Heart right ventricle (tissue), 16 donors: ENCODE data around the gene SUSD4. TPM values are rescaled to one million over a fixed set of nuclear protein-coding genes. Genes with fewer than 3 reads are reported as not detected.

Experiments
- ATAC-seq, 8 donors: fragments of 200-7000 bp; cut with Tn5 transposase; one replicate each; pipeline ENCODE4 v1.9.1; 2020; ENCODE audit warnings: mild to moderate bottlenecking in 8 of 8, moderate library complexity in 8 of 8, moderate number of reproducible peaks in 1 of 8
- DNase-seq, 2 donors: peaks; one replicate each; pipeline ENCODE4 v3.0.0-alpha.2; 2020
- H3K27ac ChIP-seq, 10 donors: fragments of 200-600 bp; sonication (generic) in 2 of 10; one replicate each; pipeline versions ENCODE4 v1.5.0 to v1.8.0; 2020 to 2022; ENCODE audit warnings: mild to moderate bottlenecking in 3 of 10
- H3K27me3 ChIP-seq, 7 donors: fragments of 200-600 bp; one replicate each; pipeline ENCODE4 v1.8.0; 2021 to 2022; ENCODE audit warnings: mild to moderate bottlenecking in 2 of 7
- H3K36me3 ChIP-seq, 9 donors: fragments of 200-600 bp; sonication (generic) in 1 of 9; one replicate each; pipeline versions ENCODE4 v1.5.0 to v1.8.0; 2020 to 2022; ENCODE audit warnings: mild to moderate bottlenecking in 2 of 9
- H3K4me1 ChIP-seq, 9 donors: fragments of 200-600 bp; sonication (generic) in 1 of 9; one replicate each; pipeline versions ENCODE4 v1.5.0 to v1.8.0; 2020 to 2022; ENCODE audit warnings: mild to moderate bottlenecking in 4 of 9
- H3K4me3 ChIP-seq, 10 donors: fragments of 200-600 bp; sonication (generic) in 2 of 10; one replicate each; pipeline versions ENCODE4 v1.5.0 to v1.8.0; 2020 to 2022; ENCODE audit warnings: mild to moderate bottlenecking in 7 of 10, moderate library complexity in 2 of 10
- H3K9me3 ChIP-seq, 11 donors: fragments of 200-600 bp in 10 of 11; sonication (generic) in 2 of 11; one replicate each; pipeline versions ENCODE4 v1.5.0 to v1.8.0; 2013 to 2022; ENCODE audit warnings: mild to moderate bottlenecking in 2 of 11, control low read depth in 1 of 11, moderate library complexity in 1 of 11
- CTCF ChIP-seq, 9 donors: fragments of 200-600 bp; sonication (generic) in 2 of 9; IDR thresholded peaks; one replicate each; pipeline versions ENCODE4 v1.5.0 to v1.8.0; 2021 to 2022; ENCODE audit warnings: antibody characterized with exemption in 9 of 9, mild to moderate bottlenecking in 5 of 9, moderate library complexity in 1 of 9
- WGBS, 2 donors: extraction: QIAGEN DNeasy Blood & Tissue Kit; methylation state at CpG; one replicate each; pipeline ENCODE4 v1.1.7; 2013; ENCODE audit warnings: inconsistent platforms in 1 of 2; 5-methylcytosine and 5-hydroxymethylcytosine counted together
- intact Hi-C, 10 donors: fragments of 100-400 bp; cut with DNase I; formaldehyde crosslinking; loops; one replicate each; pipeline versions ENCODE4 v1.11.1 to v1.14.2; 2022
- long read RNA-seq, 3 donors: library from polyadenylated mRNA; unstranded; transcript quantifications; one replicate each; pipeline ENCODE4 v2.0.0, GENCODE V29; 2020 to 2021
- polyA plus RNA-seq, 2 donors: library from polyadenylated mRNA; stranded (reverse); fragments of 200-250 nt; gene quantifications; one replicate each; pipeline ENCODE4 v1.2.3, GENCODE V29; 2013
- total RNA-seq, 10 donors: library from RNA; stranded (reverse); fragmentation: NEBNext Ultra II Directional in 3 of 10; extraction: Animal tissue kit (Norgen Biotek cat#: 25700) in 3 of 10; gene quantifications; one replicate each; pipeline versions ENCODE4 v1.2.1 to v1.2.4, GENCODE V29; 2021 to 2023
- donor health status: Arrhythmogenic right ventricular cardiomyopathy.
- donor health status: ischemic (EF 13 %, LVEDD 7.1; RV severe dilation, severe dysfunction).
- donor health status: healthy with polysubstance abuse.
- donor health status: DM: no; HTN: yes; CAD: no.
- donor health status: DM: no; HTN: no; CAD: no.
- donor health status: ischemic (EF 25% LVEDD 6.9; RV normal size, moderate dysfunction).
- donor health status: ischemic (EF 25% LVEDD 5.7; RV mildly dilated, moderate dysfunction).
- donor health status: healthy.
- donor health status: DM: yes; HTN: yes; CAD: no.
- donor health status: Ischemic cardiomyopathy.
- donor health status: ischemic (EF 35%, LVEDD 5.7; RV mildly dilated, moderate dysfunction).
- donor health status: nonischemic (EF 11% LVEDD 7.7; RV severe dilation, severe dysfunction).
- donor health status: DM: yes; HTN: yes; CAD: no.
- donor health status: PGD.
- donor health status: ischemic (EF 29% LVEDD 5.4; RV normal size, mild dysfunction).
- donor health status: nonischemic (EF 23%, LVEDD 6.1; RV moderate dilation, normal function).

Gene SUSD4
- total RNA-seq (10 to 100 TPM in 2 of 10 donors, 1 to 10 TPM in 8; 1.6 to 36.5 (median 6.9) TPM), polyA plus RNA-seq (1 to 10 TPM in 1 of 2 donors, under 1 TPM in 1; 0.99 to 6.1 TPM)
- long read RNA-seq, donor 1, transcript SUSD4-203 (6 exons, 1,056 nt), result major isoform, 5 of 13 reads
- long read RNA-seq, donor 1, partial matches to known transcripts, result 5 of 13 reads
- long read RNA-seq, donor 1, other reads (novel, unspliced or antisense), result 1 of 13 reads
- long read RNA-seq, donor 2, transcript SUSD4-204 (9 exons, 3,025 nt), result major isoform, 12 of 54 reads
- long read RNA-seq, donor 2, transcript SUSD4-203 (6 exons, 1,056 nt), result minor isoform, 10 of 54 reads
- long read RNA-seq, donor 2, partial matches to known transcripts, result 16 of 54 reads
- long read RNA-seq, donor 2, other reads (novel, unspliced or antisense), result 15 of 54 reads
- long read RNA-seq, donor 3, partial matches to known transcripts, result 4 of 6 reads
- long read RNA-seq, donor 3, other reads (novel, unspliced or antisense), result 0 of 6 reads

DNA sequence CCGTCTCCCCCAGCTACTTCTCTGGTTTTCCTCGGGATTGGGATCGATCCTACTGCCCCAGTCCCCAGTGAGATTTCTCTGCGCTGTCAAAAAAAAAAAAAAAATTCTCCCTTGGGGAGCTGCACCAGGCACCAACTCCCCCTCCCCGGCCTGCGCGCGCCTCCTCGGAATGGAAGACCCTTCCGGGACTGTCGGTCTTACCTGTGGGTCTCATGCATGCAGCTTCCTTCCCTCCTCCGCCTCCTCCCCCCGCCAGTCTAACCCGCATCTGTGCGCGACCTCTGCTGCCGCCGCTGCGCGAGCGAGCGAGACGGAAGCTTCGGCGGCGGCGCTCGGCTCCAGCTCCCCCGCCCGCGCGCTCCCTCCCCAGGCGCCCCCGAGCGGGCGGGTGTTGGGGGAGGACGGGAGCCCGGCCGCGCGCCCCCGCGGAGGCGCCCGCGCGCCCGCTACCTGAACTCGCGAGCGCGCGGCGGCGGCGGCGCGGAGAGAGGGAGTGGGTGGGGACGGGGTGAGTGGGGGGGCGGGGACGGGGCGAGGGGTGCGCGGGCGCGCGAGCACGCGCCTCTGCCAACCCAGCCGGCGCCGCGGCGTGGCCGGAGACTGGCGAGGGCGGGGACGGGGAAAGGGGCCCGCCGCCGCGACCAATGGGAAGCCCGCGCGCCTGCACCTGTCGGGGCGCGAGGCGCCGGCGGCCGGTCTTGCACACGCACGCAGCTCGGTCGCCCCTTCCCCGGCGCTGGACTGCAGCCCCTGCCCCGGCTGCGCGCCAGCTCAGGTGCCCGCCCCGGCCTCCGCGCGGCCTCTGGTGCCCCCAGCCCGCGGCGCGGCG, at the start of gene SUSD4:
SUSD4 (minus strand) TSS at position 321 of the 829 bp plus-strand sequence. CDS start 751 bp downstream, outside the sequence.
- TF ChIP-seq CTCF (IDR thresholded peaks at IDR 0.05), result peak in 1 of 9 donors; percentile 4
- Histone ChIP-seq H3K4me3 (peak within 1 kb of the TSS; percentile 35 to 68 (median 56)), H3K36me3 (no peaks in the 10 kb centered on the region), H3K4me1 (peaks cover 4 to 23% (median 17%) of the 10 kb centered on the region in 9 donors), H3K9me3 (no peaks in the 10 kb centered on the region), H3K27ac (peak within 1 kb of the TSS in 3 of 10 donors; percentile 25 to 67 (median 58)), H3K27me3 (peaks cover 0 to 69% (median 11%) of the 10 kb centered on the region in 7 donors)
- DNase-seq (peak; percentile 42 to 58), ATAC-seq (peak; percentile 70 to 88 (median 78))
- intact Hi-C loops, result loop anchor here in 2 of 10 donors (5.0 kb wide), 2 partner anchors 232 to 237 kb away; no protein-coding TSS in a partner anchor
- 0 to 1% methylated on average over 40 to 104 of the region's 111 CpGs for WGBS, 2 donors

DNA sequence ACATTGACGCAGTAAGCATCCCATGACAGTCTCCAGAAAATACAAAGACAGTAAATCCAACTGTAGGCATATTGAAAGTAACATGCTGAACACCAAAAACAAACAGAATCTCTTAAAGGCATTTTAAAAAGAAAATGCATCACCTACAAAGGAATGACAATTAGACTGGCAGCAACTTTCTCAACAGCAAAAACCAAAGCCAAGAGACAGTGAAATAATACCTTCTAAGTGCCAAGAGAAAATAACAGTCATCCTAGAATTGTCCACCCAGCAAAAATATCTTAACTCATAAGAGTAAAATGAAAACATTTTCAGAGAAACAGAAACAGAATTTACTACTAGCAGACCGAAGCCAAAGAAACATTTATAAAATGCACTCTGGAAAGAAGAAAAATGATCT, 49.2 kb upstream of the SUSD4 start:
- no peaks in the 10 kb centered on the region for H3K27me3 ChIP-seq
- intact Hi-C loops, result no loop called here
- no peak for TF ChIP-seq CTCF (IDR thresholded peaks at IDR 0.05)
- H3K27ac ChIP-seq, result no peak overlapping the region
- no peaks in the 10 kb centered on the region for H3K9me3 ChIP-seq
- peaks cover 0 to 3% (median under 1%) of the 10 kb centered on the region in 9 donors for H3K4me1 ChIP-seq
- no peaks in the 10 kb centered on the region for H3K36me3 ChIP-seq
- 93 to 95% methylated on average over 2 of the region's 2 CpGs for WGBS, 2 donors
- no peak overlapping the region for H3K4me3 ChIP-seq
- DNase-seq, result no peak
- ATAC-seq, result no peak

DNA sequence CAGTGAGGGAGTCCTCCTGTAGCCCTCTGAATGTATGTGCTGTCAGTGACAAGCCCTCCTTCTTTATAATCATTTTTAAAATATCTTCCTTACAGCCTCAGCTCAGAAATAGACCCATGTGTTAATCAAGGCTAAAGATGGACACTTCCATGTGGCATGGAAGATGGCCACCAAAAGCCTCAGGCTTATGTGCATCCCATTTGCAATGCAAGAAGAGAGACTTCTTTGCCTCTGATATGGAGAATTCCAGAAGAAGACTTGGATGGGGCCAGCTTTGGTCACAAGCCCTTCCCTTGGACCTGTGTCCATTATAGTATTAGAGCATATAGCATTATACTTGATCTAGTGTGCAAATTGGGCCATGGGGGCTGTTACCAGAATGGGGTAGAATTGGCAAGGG, 47.7 kb upstream of the SUSD4 start:
- Histone ChIP-seq H3K27me3 (no peaks in the 10 kb centered on the region), H3K27ac (no peak overlapping the region), H3K9me3 (no peaks in the 10 kb centered on the region), H3K4me1 (no peaks in the 10 kb centered on the region), H3K4me3 (no peak overlapping the region), H3K36me3 (no peaks in the 10 kb centered on the region)
- DNase-seq (no peak), ATAC-seq (no peak)
- intact Hi-C loops, result no loop called here
- TF ChIP-seq CTCF (IDR thresholded peaks at IDR 0.05), result no peak

GRCh38 chr1:223411309-223411708, 47.3 kb upstream of the SUSD4 start:
- no peaks in the 10 kb centered on the region for H3K4me1 ChIP-seq
- H3K9me3 ChIP-seq, result no peaks in the 10 kb centered on the region
- intact Hi-C loops, result no loop called here
- no peak overlapping the region for H3K4me3 ChIP-seq
- 51 to 55% methylated on average over 2 of the region's 2 CpGs for WGBS, 2 donors
- TF ChIP-seq CTCF (IDR thresholded peaks at IDR 0.05), result no peak
- H3K27ac ChIP-seq, result no peak overlapping the region
- no peak for DNase-seq
- no peak for ATAC-seq
- no peaks in the 10 kb centered on the region for H3K27me3 ChIP-seq
- no peaks in the 10 kb centered on the region for H3K36me3 ChIP-seq
